ENCODE measurements around the gene PNP. TPM values are rescaled to one million over a fixed set of nuclear protein-coding genes. Genes with fewer than 3 reads are reported as not detected.

The PNP gene
- total and polyA plus RNA-seq, 2 donors (not counting 3 experiments of a cell fraction or from before 2014, with no cell fraction given), result 245 to 271 TPM

- Histone ChIP-seq H3K9me3 (replicated peaks; ENCODE audit: control insufficient read depth, insufficient read depth, low read length) (no peaks in the 10 kb centered on the region), H3K27ac (ENCODE audit: insufficient read depth, low read depth, low read length) (no peak overlapping the region), H2AFZ (ENCODE audit: low read depth, low read length) (no peak overlapping the region), H3K4me3 (replicated peaks in 1 of 3; ENCODE audit: insufficient read depth in 1 of 3, low read depth in 1 of 3, low read length in 3 of 3) (no peak overlapping the region), H3K79me2 (ENCODE audit: control insufficient read depth, insufficient read depth, low read length) (no peaks in the 10 kb centered on the region), H3K9me1 (replicated peaks; ENCODE audit: control insufficient read depth, extremely low read depth, insufficient read depth, low read length) (no peaks in the 10 kb centered on the region), H3K4me2 (ENCODE audit: insufficient read depth, low read length) (no peak overlapping the region), H3K36me3 (ENCODE audit: control insufficient read depth in 2 of 2, extremely low read depth in 1 of 2, insufficient read depth in 2 of 2, low read length in 2 of 2) (no peaks in the 10 kb centered on the region), H3K9ac (replicated peaks; ENCODE audit: extremely low read depth, insufficient read depth, low read length) (no peak overlapping the region), H3K4me1 (ENCODE audit: control insufficient read depth, extremely low read depth, insufficient read depth, low read length) (no peaks in the 10 kb centered on the region), H4K20me1 (replicated peaks; ENCODE audit: control insufficient read depth, extremely low read depth, insufficient read depth, low read length) (no peaks in the 10 kb centered on the region), H3K27me3 (ENCODE audit: control insufficient read depth in 2 of 2, insufficient read depth in 2 of 2, low read length in 2 of 2) (no peaks in the 10 kb centered on the region)
- ChIA-PET CTCF (interaction anchor here (1.2 kb wide), 1 partner anchor 24 kb away, joined by 3 read pairs; no protein-coding TSS in a partner anchor), POLR2A (no interaction called here)
- FAIRE-seq (no peak), DNase-seq (ENCODE audit: low read depth, low spot score) (no peak)
- no peak for TF ChIP-seq JUN (IDR thresholded peaks at IDR 0.05; ENCODE audit: borderline replicate concordance, insufficient read depth, insufficient read length, low read depth)
- no peak for TF ChIP-seq MYC (IDR thresholded peaks at IDR 0.05; ENCODE audit: low read depth, low read length)
- TF ChIP-seq, protein P1, sequence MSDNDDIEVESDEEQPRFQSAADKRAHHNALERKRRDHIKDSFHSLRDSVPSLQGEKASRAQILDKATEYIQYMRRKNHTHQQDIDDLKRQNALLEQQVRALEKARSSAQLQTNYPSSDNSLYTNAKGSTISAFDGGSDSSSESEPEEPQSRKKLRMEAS (IDR thresholded peaks at IDR 0.05; ENCODE audit: insufficient read depth, insufficient read length), result no peak
- no peak for TF ChIP-seq FOS (IDR thresholded peaks at IDR 0.05; ENCODE audit: borderline replicate concordance, insufficient read depth, low read length)
- no peak for TF ChIP-seq CTCF (IDR thresholded peaks at IDR 0.05; ENCODE audit: extremely low read depth in 1 of 2, insufficient read depth in 1 of 2, low read depth in 1 of 2, low read length in 2 of 2)
- TF ChIP-seq POLR2AphosphoS5 (IDR thresholded peaks at IDR 0.05; ENCODE audit: insufficient read depth, low read depth, low read length), result no peak
- TF ChIP-seq GATA2 (IDR thresholded peaks at IDR 0.05; ENCODE audit: insufficient read depth, insufficient read length, low read depth, low read length), result no peak
- no peak for TF ChIP-seq EZH2 (IDR thresholded peaks at IDR 0.05; ENCODE audit: borderline replicate concordance, low read depth, low read length, severe bottlenecking)
- no TSS peak for BruUV-seq (replicated peaks)
- intact Hi-C loops (cut with micrococcal nuclease), result no loop called here
- dilution Hi-C loops (cut with MboI; ENCODE audit: extremely low pct_ligation_motif_present, low sequenced_read_pairs), result no loop called here
These were observed 47.9 kb upstream of the PNP start for GRCh38 chr14:20421267-20421666.
